Stimulated activated CD4-positive, alpha-beta T cell treated with anti-CD3 and anti-CD28 coated beads, Interleukin-4, amount 100 ng/mL, for 24 hours (primary cell): ENCODE data around the gene PDLIM5.
"Not testable (repeated sequence)": the region's sequence is repeated elsewhere in the genome, so short reads cannot be mapped to it uniquely, and the experiment has no call there.

ENCODE experiments used
- DNase-seq: peaks from one replicate; pipeline ENCODE4 v3.0.0-alpha.2; 2020

Gene PDLIM5

GRCh38 chr4:94451695-94452475 is at the start of gene PDLIM5:
PDLIM5 (plus strand) TSS chr4:94451942; CDS start chr4:94455289, 3,347 bp downstream.
- DNase-seq = peak; percentile 88

- DNase-seq = not testable (repeated sequence)
Observed at GRCh38 chr4:94402439-94402838, 49.3 kb upstream of the PDLIM5 start.

- DNase-seq = no peak
Observed at GRCh38 chr4:94403751-94404150, 48.0 kb upstream of the PDLIM5 start.

GRCh38 chr4:94406668-94407437 is 44.9 kb upstream of the PDLIM5 start:
- DNase-seq = peak; percentile 66

GRCh38 chr4:94407846-94408245 is 43.9 kb upstream of the PDLIM5 start:
- DNase-seq = no peak

GRCh38 chr4:94408549-94409374 is 43.0 kb upstream of the PDLIM5 start:
- no peak for DNase-seq

- DNase-seq = no peak
Observed at GRCh38 chr4:94409375-94409679, 42.4 kb upstream of the PDLIM5 start.

- no peak for DNase-seq
Observed at GRCh38 chr4:94409962-94410361, 41.8 kb upstream of the PDLIM5 start.

- DNase-seq = no peak
Observed at GRCh38 chr4:94410678-94411206, 41.0 kb upstream of the PDLIM5 start.

GRCh38 chr4:94411296-94411695 is 40.4 kb upstream of the PDLIM5 start:
- DNase-seq = no peak

- DNase-seq = no peak
Observed at GRCh38 chr4:94412019-94412657, 39.6 kb upstream of the PDLIM5 start.

- no peak for DNase-seq
Observed at GRCh38 chr4:94412658-94413038, 39.1 kb upstream of the PDLIM5 start.

- no peak for DNase-seq
Observed at GRCh38 chr4:94413085-94413840, 38.5 kb upstream of the PDLIM5 start.

GRCh38 chr4:94414907-94415306 is 36.8 kb upstream of the PDLIM5 start:
- no peak for DNase-seq

GRCh38 chr4:94415448-94415847 is 36.3 kb upstream of the PDLIM5 start:
- DNase-seq = no peak

GRCh38 chr4:94416335-94416734 is 35.4 kb upstream of the PDLIM5 start:
- DNase-seq = no peak

- DNase-seq = no peak
Observed at GRCh38 chr4:94416981-94417380, 34.8 kb upstream of the PDLIM5 start.

GRCh38 chr4:94419549-94419948 is 32.2 kb upstream of the PDLIM5 start:
- DNase-seq = no peak

- DNase-seq = no peak
Observed at GRCh38 chr4:94419956-94420355, 31.8 kb upstream of the PDLIM5 start.

- DNase-seq = no peak
Observed at GRCh38 chr4:94420356-94420755, 31.4 kb upstream of the PDLIM5 start.

GRCh38 chr4:94426783-94427182 is 25.0 kb upstream of the PDLIM5 start:
- DNase-seq = no peak

- no peak for DNase-seq
Observed at GRCh38 chr4:94428884-94429283, 22.9 kb upstream of the PDLIM5 start.
